HG03108 (cell line): ENCODE results near the gene HSPA8.

Experiments
- ATAC-seq: cut with Tn5 transposase; IDR thresholded peaks from one replicate; pipeline ENCODE4 v1.9.1; 2021; ENCODE audit warnings: moderate library complexity; ENCODE audit not compliant: unreplicated experiment

The HSPA8 gene

DNA sequence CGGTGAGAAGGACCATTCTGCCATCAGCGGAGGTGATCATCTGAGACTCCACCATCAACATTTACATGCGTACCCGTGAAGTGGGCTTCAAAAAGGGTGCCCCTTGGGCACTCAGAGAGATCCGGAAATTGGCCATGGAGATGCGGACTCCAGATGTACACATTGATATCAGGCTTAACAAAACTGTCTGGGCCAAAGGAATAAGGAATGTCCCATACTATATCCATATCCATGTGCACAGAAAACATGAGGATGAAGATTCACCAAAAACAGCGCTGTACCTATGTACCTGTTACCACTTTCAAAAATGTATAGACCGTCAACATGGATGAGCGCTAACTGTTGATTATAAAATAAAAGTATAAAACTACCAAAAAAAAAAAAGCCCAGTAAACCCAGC, 10.8 kb downstream of the HSPA8 start:
- ATAC-seq = no peak

DNA sequence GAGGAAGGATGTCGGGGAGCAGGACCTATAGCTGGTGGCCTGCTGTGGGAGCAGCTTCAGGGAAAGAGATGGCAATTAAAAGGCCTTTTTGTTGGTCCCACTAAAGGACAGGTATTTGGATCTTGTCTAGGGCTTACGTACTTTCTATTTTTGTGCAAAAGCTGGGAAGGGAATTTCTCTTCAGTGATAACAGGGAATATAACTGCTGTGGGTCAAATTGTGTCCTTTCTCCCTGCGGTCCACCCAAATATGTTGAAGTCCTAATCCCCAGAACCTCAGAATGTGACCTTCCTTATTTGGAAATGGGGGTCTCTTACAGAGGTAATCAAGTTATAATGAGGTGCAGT, 14.0 kb downstream of the HSPA8 start:
- no peak for ATAC-seq

DNA sequence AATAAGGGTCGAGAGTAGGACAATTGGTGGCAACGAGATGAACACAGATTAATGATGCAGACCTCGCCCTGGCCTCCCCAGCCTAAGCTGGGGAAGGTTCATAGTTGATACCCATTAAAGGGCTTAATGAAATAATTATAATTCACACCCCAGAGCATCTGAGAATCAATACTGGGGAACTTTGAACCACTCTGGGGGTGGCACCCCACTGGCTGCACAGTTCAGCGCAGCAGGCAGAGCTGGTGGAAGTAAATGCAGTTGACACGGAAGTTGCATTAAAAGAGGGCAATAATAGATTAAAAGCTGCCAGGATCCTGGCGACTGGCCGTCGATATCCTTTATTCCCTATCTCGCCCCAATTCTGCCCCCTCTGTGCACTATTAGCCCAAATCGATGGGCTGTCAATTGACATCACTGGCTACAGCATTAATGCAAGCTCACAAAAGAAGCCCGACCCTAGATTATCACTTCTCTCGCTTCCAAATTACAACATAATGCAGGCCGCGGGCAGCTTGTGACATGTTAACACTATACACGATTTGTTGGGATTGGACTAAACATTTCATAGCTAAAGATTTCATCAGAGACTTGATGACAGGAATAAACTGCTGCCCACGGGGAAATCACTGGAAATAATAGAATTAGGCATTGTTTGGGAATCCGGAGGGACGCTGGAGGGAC, 14.5 kb downstream of the HSPA8 start:
- ATAC-seq = no peak

DNA sequence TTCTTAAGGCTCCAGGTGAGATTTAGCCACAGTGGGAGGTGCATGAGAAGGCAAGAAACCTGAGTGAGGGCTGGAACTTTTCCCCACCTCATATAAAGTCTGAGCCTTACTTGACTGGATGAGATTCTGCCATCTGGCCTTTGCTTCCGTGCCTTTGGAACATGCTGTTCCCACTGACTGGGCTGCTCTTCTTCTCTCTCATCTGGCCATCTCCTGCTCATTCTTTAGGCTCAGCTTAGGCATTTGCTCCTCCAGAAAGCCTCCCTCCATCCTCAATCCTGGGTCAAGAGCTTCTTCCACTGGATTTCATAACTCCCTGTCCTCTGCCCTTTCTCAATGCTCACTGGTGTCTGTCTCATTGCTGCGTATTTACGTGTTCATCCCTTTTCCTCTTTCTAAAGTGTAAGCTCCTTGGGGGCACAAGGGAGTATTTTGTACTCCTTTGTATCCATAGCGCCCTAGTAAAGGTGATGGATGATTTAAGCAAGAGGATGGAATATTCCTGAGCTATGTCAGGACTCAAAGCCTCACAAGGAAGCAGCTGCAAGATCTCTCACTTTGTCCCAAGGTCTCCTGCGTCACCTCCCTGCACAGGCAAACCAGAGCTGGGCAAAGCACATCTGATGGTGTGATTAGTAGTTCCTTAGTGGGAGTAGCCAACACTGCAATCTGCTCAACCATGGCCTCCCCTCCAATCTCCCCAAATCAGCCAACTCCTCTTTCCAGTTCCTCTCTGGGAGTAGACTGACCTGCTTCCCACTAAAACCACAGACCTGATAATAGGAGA, 15.3 kb downstream of the HSPA8 start:
- ATAC-seq = no peak

DNA sequence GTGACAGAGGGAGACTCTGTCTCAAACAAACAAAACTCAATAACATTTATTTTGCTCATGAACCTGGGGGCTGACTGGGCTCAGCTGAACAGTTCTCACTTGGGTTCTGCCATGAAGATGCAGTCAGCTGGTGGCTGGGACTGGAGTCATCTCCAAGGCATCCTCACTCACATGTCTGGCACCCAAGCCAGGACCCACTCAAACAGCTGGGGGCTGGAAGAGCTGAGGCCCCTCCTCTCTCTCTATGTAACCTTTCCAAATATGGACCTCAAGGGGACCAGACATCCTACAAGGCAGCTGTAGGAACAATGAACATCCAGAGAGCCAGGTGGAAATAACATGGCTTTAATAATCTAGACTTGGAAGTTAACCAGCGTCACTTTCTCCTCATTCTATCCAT, 16.8 kb downstream of the HSPA8 start:
- ATAC-seq = no peak

DNA sequence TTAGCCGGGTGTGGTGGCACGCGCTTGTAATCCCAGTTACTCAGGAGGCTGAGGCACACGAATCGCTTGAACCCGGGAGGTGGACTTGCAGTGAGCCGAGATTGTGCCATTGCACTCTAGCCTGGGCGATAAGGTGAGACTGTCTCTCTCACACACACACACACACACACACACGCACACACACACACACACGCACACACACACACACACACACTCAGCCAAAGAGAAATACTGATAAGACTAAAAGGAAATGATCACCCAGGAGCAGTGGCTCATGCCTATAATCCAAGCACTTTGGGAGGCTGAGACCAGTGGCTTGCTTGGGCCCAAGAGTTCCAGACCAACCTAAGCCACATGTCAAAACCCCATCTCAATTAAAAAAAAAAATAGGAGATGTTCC, 20.8 kb downstream of the HSPA8 start:
- no peak for ATAC-seq

DNA sequence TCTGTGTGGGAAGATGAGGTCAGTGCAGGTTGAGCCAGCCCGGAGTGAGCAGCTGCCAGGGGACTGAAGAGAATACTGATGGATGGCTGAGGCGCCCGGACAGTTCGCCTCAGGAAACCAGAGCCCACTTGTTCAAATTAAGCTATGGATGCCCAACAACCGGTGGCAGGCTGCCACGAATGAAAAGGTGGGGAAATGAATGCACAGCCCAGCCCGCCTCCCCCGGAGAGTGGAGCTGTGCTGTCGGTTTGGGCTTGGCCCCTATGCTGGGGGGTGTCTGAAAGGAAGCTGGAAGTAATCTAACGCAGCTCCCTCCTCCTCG, 21.9 kb downstream of the HSPA8 start:
- ATAC-seq = no peak

DNA sequence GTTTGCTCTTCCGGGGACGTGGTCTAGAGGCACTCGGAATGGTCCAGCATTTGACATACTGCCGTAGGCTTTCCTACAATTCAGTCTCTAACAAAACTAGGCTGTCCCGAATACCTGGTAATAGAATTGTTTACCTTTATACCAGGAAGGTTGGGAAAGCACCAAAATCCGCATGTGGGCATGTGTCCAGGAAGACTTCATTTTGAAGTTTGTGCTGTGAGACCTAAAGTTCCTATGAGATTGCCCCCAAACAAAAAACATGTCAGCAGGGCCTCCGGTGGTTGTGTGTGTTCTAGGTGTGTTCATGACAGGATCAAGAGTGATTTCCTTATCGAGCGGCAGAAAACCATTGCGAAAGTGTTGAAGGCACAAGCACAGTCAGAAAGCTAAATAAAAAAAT, 26.1 kb downstream of the HSPA8 start:
- no peak for ATAC-seq

DNA sequence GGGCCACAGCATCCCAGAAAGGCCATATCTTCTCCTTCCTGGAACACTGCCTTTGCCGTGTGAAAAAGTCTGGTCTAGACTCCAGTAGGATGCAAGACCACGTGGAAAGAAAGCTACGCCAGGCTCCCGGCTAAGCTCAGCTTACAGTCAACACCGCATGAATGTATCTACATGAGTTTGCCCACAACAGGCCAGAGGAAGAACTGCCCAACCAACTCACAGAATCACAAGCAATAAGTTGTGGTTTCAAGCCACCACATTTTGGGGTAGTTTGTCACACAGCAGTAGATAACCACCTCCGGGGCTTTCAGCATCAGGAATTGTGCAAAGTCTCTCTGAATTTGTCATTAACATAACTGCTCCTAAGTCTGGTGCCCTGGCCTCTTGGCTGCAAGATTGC, 27.3 kb downstream of the HSPA8 start:
- no peak for ATAC-seq

DNA sequence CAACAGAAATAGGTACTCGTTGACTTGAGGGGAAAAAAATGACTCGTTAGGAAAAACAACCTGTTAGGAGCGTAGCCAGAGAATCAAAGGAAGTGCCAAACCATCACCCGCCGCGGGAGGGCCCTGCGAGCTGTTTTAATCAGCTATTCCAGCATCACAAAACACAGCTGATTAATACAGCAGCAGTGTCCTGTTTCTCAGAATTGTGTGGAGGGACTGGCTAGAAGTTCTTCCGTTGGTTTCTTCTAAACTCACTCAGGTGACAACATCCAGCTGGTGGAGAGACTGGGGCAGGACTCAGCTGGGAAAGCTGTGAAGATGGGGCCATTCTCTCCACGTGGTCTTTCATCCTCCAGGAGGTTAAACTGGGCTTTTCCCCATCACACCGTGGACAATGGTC, 28.0 kb downstream of the HSPA8 start:
- no peak for ATAC-seq

DNA sequence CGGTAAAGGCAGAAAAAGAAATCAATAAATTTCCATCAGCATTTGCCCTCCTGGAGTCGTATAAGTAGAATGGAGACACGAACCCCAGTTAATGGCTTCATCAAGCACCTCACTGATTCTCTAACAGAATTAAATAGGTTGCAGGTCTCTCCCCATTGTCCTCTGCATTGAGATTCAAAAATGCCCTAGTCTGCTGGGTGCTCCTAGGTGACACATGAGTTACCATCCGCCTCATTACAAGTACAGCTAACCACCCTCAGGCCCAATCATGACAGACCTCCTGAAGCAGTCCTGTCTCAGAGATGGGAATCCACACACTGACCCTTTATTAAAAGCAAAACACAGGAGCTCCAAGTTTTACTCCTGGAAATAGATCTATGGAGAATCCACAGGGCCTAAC, 31.4 kb downstream of the HSPA8 start:
- ATAC-seq = no peak

DNA sequence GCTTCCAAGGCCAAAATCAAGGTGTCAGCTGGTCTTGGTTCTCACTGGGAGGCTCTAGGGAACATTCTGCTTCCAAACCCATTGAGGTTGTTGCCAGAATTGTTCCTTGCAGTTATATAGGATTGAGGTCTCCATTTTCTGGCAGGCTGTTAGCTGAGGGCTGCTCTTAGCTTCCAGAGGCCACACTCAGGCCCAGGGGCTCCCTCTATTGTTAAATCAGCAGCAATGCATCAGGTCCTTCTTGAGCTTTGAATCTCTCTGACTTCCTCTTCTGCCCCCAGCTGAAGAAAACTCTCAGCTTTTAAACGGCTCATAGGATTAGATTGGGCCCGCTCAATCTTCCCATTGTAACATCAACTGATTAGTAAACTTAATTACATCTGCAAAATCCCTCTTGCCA, 41.0 kb downstream of the HSPA8 start:
- no peak for ATAC-seq

DNA sequence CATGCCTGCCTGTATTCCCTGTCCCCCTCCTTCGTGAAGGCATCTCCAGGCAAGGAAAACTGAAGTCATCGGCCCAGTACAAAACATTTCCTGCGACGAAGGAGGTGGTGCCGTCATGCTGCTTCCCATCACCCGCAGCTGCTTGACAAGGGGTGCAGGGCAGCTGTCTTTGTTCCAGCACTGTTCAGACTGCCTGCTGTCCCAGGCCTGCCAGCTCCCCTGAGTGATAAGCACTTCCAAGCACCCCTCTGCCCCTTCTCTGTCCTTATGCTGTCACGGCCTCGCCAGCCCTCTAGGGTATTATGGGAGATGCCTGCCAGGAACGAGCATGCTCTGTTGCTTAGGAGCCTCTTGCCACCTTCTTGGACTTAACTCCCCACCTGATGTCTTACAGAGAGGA, 43.2 kb downstream of the HSPA8 start:
- ATAC-seq = no peak

DNA sequence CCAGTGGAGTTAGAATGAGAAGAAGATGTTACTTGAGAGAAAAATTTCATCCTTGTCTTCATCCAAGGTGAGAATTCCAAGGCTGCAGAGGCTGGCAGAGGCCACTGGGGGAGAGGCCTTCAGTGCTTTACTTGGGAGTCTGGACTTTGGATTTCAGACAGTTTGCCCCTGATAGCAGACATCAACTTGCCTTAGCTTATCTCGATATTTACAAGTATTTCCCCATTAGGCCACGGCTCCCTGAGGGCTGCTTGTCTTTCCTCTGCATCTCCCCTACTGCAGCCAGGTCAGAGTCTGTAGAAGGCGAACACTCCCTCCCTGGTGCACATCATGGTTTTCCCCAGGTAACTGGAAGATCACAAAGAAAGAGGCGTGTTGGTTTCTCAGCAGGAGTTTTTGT, 50.4 kb downstream of the HSPA8 start:
- no peak for ATAC-seq
